ENCODE results near the gene CORO1A. TPM values are rescaled to one million over a fixed set of nuclear protein-coding genes. Genes with fewer than 3 reads are reported as not detected.

CORO1A gene
- total RNA-seq, 1 donor from 2014 or later: 816 TPM

Other genes with a start within 250 kb of the CORO1A start
- gene TMEM219, start 221.5 kb upstream of the CORO1A start, total RNA-seq: 41.5 and 43.7 TPM in 2 replicates
- 38.5 and 39.7 TPM in 2 replicates for gene TAOK2, start 209.7 kb upstream of the CORO1A start, total RNA-seq
- gene HIRIP3, start 188.0 kb upstream of the CORO1A start, total RNA-seq: 48.8 and 50.1 TPM in 2 replicates
- 128 and 137 TPM in 2 replicates for gene INO80E, start 187.4 kb upstream of the CORO1A start, total RNA-seq
- 2.0 and 2.3 TPM in 2 replicates for gene DOC2A, start 172.6 kb upstream of the CORO1A start, total RNA-seq
- not detected in 2 replicates for gene C16orf92, start 160.4 kb upstream of the CORO1A start, total RNA-seq
- gene TLCD3B, start 152.3 kb upstream of the CORO1A start, total RNA-seq: 1.6 and 1.9 TPM in 2 replicates
- gene ALDOA, start 117.8 kb upstream of the CORO1A start, total RNA-seq: 1,715 and 1,718 TPM in 2 replicates
- 133 and 147 TPM in 2 replicates for gene PPP4C, start 107.6 kb upstream of the CORO1A start, total RNA-seq
- gene TBX6, start 91.7 kb upstream of the CORO1A start, total RNA-seq: 1.6 and 1.8 TPM in 2 replicates
- gene YPEL3, start 87.4 kb upstream of the CORO1A start, total RNA-seq: 14.5 and 15.1 TPM in 2 replicates
- 4.3 and 6.3 TPM in 2 replicates for gene GDPD3, start 70.1 kb upstream of the CORO1A start, total RNA-seq
- 53.7 and 58.3 TPM in 2 replicates for gene MAPK3, start 60.4 kb upstream of the CORO1A start, total RNA-seq
- gene BOLA2B, start 10.1 kb downstream of the CORO1A start, total RNA-seq: 312 and 329 TPM in 2 replicates
- gene SLX1A, start 10.3 kb downstream of the CORO1A start, total RNA-seq: 63.2 and 66.4 TPM in 2 replicates
- gene SULT1A3, start 15.7 kb downstream of the CORO1A start, total RNA-seq: 18.9 and 20.4 TPM in 2 replicates
- gene NPIPB13, start 64.9 kb downstream of the CORO1A start, total RNA-seq: 11.0 and 20.0 TPM in 2 replicates
- gene CD2BP2, start 171.7 kb downstream of the CORO1A start, total RNA-seq: 100 and 104 TPM in 2 replicates
- 68.9 and 73.6 TPM in 2 replicates for gene TBC1D10B, start 186.9 kb downstream of the CORO1A start, total RNA-seq
- gene MYL11, start 191.2 kb downstream of the CORO1A start, total RNA-seq: 2.0 and 2.7 TPM in 2 replicates
- gene SEPTIN1, start 199.0 kb downstream of the CORO1A start, total RNA-seq: 195 and 200 TPM in 2 replicates
- 20.2 and 21.4 TPM in 2 replicates for gene ZNF48, start 211.8 kb downstream of the CORO1A start, total RNA-seq
- 8.1 and 8.9 TPM in 2 replicates for gene ZNF771, start 224.0 kb downstream of the CORO1A start, total RNA-seq
- gene DCTPP1, start 246.4 kb downstream of the CORO1A start, total RNA-seq: 173 and 178 TPM in 2 replicates